ENCODE data around the gene LATS1. TPM values are rescaled to one million over a fixed set of nuclear protein-coding genes. Genes with fewer than 3 reads are reported as not detected.

LATS1 gene
- polyA plus RNA-seq, 1 of the 3 experiments (the other 2 are of a cell fraction): 6.9 TPM

DNA sequence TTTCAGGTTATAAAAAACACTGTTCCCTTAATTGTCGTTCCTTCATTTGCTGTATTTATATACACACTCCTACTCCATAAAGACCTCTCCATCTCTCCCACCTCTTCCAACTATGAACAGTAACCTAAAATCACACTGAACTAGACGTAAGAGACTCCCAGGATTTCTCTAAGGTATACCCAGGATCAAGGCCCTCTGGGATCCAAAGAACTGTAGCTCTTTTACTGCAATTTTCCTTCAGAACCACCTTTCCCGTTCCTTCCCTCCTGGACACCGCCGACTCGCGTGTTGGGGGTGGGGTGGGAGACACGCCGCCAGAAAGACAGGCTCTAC is 680 bp downstream of the LATS1 start (continued):
- TF ChIP-seq, protein P1, sequence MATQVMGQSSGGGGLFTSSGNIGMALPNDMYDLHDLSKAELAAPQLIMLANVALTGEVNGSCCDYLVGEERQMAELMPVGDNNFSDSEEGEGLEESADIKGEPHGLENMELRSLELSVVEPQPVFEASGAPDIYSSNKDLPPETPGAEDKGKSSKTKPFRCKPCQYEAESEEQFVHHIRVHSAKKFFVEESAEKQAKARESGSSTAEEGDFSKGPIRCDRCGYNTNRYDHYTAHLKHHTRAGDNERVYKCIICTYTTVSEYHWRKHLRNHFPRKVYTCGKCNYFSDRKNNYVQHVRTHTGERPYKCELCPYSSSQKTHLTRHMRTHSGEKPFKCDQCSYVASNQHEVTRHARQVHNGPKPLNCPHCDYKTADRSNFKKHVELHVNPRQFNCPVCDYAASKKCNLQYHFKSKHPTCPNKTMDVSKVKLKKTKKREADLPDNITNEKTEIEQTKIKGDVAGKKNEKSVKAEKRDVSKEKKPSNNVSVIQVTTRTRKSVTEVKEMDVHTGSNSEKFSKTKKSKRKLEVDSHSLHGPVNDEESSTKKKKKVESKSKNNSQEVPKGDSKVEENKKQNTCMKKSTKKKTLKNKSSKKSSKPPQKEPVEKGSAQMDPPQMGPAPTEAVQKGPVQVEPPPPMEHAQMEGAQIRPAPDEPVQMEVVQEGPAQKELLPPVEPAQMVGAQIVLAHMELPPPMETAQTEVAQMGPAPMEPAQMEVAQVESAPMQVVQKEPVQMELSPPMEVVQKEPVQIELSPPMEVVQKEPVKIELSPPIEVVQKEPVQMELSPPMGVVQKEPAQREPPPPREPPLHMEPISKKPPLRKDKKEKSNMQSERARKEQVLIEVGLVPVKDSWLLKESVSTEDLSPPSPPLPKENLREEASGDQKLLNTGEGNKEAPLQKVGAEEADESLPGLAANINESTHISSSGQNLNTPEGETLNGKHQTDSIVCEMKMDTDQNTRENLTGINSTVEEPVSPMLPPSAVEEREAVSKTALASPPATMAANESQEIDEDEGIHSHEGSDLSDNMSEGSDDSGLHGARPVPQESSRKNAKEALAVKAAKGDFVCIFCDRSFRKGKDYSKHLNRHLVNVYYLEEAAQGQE (IDR thresholded peaks at IDR 0.05; ENCODE audit: low read depth, low read length): no peak
- no peak for TF ChIP-seq EZH2phosphoT487 (IDR thresholded peaks at IDR 0.05; ENCODE audit: borderline replicate concordance, low read depth)

DNA sequence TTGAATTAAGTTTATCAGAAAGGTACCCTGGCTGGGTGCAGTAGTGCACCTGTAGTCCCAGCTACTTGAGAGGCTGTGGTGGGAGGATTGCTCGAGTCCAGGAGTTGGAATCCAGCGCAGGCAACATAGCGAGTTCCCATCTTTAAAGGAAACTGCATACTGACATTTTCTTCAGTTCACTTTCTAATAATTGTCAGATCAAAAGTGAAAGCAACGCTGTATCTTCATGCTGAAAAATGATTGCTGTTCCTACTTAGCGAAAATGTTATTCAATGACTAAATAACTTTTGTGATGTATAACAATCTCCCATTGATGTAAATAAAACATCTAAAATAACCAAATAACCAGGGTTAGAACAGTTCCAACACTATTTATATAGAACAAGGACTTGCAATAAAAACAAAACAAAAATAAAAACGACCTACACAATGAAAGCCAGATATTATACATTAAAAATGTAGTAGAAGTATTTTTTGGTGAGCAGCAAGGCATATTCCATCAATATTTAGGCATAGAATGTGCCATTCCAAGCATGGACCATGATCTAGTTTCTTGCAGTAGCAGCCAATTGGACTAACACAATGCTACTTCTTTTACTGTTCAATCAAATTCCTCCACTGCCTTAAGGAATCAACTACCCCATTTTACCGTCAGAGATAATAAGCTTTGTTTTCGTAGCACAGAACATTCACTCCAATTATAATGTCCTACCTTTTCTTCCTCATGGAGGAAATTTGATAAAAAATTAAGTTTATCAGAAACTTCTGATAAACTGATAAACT is 1.5 kb downstream of the LATS1 start:
- Histone ChIP-seq H3K79me2 (ENCODE audit: insufficient read depth) (peaks cover 75% of the 10 kb centered on the region), H2AFZ (ENCODE audit: low read depth) (no peak overlapping the region), H3K9ac (peak overlapping the region; percentile 98), H3K9me2 (no peaks in the 10 kb centered on the region), H3F3A (replicated peaks; ENCODE audit: insufficient read depth) (peaks cover 9% of the 10 kb centered on the region), H3K4me3 (ENCODE audit: low read depth in 2 of 2, low read length in 1 of 2) (peak overlapping the region; percentile 82 to 89), H4K20me1 (ENCODE audit: insufficient read depth) (peaks cover 26% of the 10 kb centered on the region), H3K4me2 (peak overlapping the region; percentile 90), H3K9me3 (no peaks in the 10 kb centered on the region), H3K27me3 (ENCODE audit: insufficient read depth) (no peaks in the 10 kb centered on the region), H3K36me3 (replicated peaks in 1 of 2; ENCODE audit: control insufficient read depth in 1 of 2, insufficient read depth in 2 of 2, low read length in 1 of 2) (peaks cover 0 to 5% of the 10 kb centered on the region in 2 experiments), H3K4me1 (ENCODE audit: control insufficient read depth in 1 of 2, insufficient read depth in 2 of 2, low read depth in 1 of 2, low read length in 1 of 2) (peaks cover 0 to 7% of the 10 kb centered on the region in 2 experiments; a peak in 2 of 4 replicates), H3K27ac (ENCODE audit: low read depth in 2 of 2, low read length in 1 of 2) (peak overlapping the region; percentile 93 to 96; a peak in 3 of 4 replicates)
- TF ChIP-seq SIN3A (IDR thresholded peaks at IDR 0.05; ENCODE audit: borderline replicate concordance, low read depth, low read length) (no peak), EZH2phosphoT487 (IDR thresholded peaks at IDR 0.05; ENCODE audit: borderline replicate concordance, low read depth) (no peak), TCF12 (IDR thresholded peaks at IDR 0.05) (no peak), GATA2 (CRISPR knock-in tag; IDR thresholded peaks at IDR 0.05) (no peak), NFIC (IDR thresholded peaks at IDR 0.05; ENCODE audit: borderline replicate concordance) (no peak), RFX5 (IDR thresholded peaks at IDR 0.05; ENCODE audit: low read length) (no peak), CHD2 (IDR thresholded peaks at IDR 0.05; ENCODE audit: low read length, partially characterized antibody) (no peak), YY1 (IDR thresholded peaks at IDR 0.05; ENCODE audit: low read depth) (no peak)
- TF ChIP-seq, protein P2, sequence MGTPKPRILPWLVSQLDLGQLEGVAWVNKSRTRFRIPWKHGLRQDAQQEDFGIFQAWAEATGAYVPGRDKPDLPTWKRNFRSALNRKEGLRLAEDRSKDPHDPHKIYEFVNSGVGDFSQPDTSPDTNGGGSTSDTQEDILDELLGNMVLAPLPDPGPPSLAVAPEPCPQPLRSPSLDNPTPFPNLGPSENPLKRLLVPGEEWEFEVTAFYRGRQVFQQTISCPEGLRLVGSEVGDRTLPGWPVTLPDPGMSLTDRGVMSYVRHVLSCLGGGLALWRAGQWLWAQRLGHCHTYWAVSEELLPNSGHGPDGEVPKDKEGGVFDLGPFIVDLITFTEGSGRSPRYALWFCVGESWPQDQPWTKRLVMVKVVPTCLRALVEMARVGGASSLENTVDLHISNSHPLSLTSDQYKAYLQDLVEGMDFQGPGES (IDR thresholded peaks at IDR 0.05; ENCODE audit: low read depth, low read length): no peak
- TF ChIP-seq, protein P1 (IDR thresholded peaks at IDR 0.05; ENCODE audit: low read depth, low read length): no peak
- TF ChIP-seq, protein P3, sequence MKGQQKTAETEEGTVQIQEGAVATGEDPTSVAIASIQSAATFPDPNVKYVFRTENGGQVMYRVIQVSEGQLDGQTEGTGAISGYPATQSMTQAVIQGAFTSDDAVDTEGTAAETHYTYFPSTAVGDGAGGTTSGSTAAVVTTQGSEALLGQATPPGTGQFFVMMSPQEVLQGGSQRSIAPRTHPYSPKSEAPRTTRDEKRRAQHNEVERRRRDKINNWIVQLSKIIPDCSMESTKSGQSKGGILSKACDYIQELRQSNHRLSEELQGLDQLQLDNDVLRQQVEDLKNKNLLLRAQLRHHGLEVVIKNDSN (IDR thresholded peaks at IDR 0.05; ENCODE audit: borderline replicate concordance, low read depth): no peak
- POLR2A ChIA-PET: interaction anchor here (1.3 to 2.9 kb wide), 2 partner anchors 12 to 33 kb away, joined by 3 to 8 read pairs; partner anchors contain the start of gene PCMT1
- peak; percentile 24 for DNase-seq
- CTCF ChIA-PET: interaction anchor here (0.7 to 1.3 kb wide), 3 partner anchors 118 to 171 kb away, joined by 3 read pairs; partner anchors contain the start of gene PPIL4
- 55% methylated on average over 8 of the region's 8 CpGs for WGBS (ENCODE audit: low lambda C conversion rate)

Measured in SK-N-SH (cell line).